C4-2B (cell line): Measurements from ENCODE around the gene ALX4.

Experiments
- ZFX ChIP-seq: fragments of 450-650 bp; IDR thresholded peaks from 2 replicates; pipeline ENCODE4 v1.6.1; 2017
- TF ChIP-seq, protein P1 (sequence below): fragments of 450-650 bp; conservative IDR thresholded peaks from 2 replicates; pipeline ENCODE4 v1.5.1; 2017; ENCODE audit warnings: mild to moderate bottlenecking

DNA sequence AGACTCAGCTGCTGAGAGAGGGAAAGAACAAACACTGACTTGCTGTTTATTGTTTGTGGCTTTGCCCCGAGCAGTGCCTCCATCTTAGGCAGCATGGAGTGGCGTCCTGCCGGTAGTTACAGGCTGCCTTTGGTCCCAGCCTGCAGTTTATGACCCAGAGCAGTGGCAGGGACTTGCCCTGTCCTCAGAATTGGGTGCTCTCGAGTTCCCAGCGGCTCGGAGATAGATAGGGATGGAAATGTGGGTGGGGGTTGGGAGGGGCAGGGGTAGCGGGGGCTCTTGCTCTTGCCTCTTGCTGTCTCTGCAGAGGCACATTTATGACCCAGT lies 3.1 kb downstream of the ALX4 start:
- TF ChIP-seq, protein P1, sequence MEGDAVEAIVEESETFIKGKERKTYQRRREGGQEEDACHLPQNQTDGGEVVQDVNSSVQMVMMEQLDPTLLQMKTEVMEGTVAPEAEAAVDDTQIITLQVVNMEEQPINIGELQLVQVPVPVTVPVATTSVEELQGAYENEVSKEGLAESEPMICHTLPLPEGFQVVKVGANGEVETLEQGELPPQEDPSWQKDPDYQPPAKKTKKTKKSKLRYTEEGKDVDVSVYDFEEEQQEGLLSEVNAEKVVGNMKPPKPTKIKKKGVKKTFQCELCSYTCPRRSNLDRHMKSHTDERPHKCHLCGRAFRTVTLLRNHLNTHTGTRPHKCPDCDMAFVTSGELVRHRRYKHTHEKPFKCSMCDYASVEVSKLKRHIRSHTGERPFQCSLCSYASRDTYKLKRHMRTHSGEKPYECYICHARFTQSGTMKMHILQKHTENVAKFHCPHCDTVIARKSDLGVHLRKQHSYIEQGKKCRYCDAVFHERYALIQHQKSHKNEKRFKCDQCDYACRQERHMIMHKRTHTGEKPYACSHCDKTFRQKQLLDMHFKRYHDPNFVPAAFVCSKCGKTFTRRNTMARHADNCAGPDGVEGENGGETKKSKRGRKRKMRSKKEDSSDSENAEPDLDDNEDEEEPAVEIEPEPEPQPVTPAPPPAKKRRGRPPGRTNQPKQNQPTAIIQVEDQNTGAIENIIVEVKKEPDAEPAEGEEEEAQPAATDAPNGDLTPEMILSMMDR, result no peak
- no peak for TF ChIP-seq ZFX
